A549 (cell line): ENCODE measurements around the gene PSIP1.

Experiments
- CHD2 ChIP-seq: fragments of 150-350 bp; IDR thresholded peaks from 2 replicates; pipeline ENCODE4 v1.6.1; 2014; ENCODE audit warnings: low read length; ENCODE audit not compliant: partially characterized antibody
- JUN ChIP-seq, 2 experiments: fragments of >200 bp; sonication (Bioruptor Twin); formaldehyde crosslinking; IDR thresholded peaks; 2 replicates in 1 of 2; 3 replicates in 1 of 2; pipeline ENCODE4 v1.6.1; 2016 to 2017
- ZNF302 ChIP-seq: fragments of 250-450 bp; sonication (Bioruptor Pico); IDR thresholded peaks from 2 replicates; pipeline ENCODE4 v1.9.0; 2021; ENCODE audit warnings: inconsistent platforms, mild to moderate bottlenecking, moderate library complexity

- TF ChIP-seq ZNF302 (CRISPR knock-in tag) (no peak), JUN (IDR thresholded peaks at IDR 0.05) (no peak), CHD2 (no peak)
These were observed 24.7 kb downstream of the PSIP1 start for GRCh38 chr9:15485836-15486666.
